Right lobe of liver (tissue), 6 donors: ENCODE measurements around the gene MTCP1. TPM values are rescaled to one million over a fixed set of nuclear protein-coding genes. Genes with fewer than 3 reads are reported as not detected.

Experiments used
- ATAC-seq, 4 donors: fragments of 200-7000 bp; cut with Tn5 transposase; one replicate each; pipeline ENCODE4 v1.9.1; 2020; ENCODE audit warnings: mild to moderate bottlenecking in 4 of 4, moderate library complexity in 4 of 4
- DNase-seq, 3 donors: peaks; one replicate each; pipeline ENCODE4 v3.0.0-alpha.2; 2020
- H3K27ac ChIP-seq, 3 donors: fragments of 200-600 bp; one replicate each; pipeline ENCODE4 v1.8.0; 2022
- H3K27me3 ChIP-seq, 2 donors: fragments of 200-600 bp; one replicate each; pipeline ENCODE4 v1.8.0; 2022
- H3K36me3 ChIP-seq, 4 donors: fragments of 200-600 bp; sonication (generic) in 1 of 4; one replicate each; pipeline versions ENCODE4 v1.5.1 to v1.8.0; 2017 to 2022; ENCODE audit warnings: control low read depth in 1 of 4
- H3K4me1 ChIP-seq, 4 donors: fragments of 200-600 bp; sonication (generic) in 1 of 4; one replicate each; pipeline versions ENCODE4 v1.5.1 to v1.8.0; 2017 to 2022; ENCODE audit warnings: control low read depth in 1 of 4
- H3K4me3 ChIP-seq, 3 donors: fragments of 200-600 bp; one replicate each; pipeline ENCODE4 v1.8.0; 2022
- H3K9me3 ChIP-seq, 4 donors: fragments of 200-600 bp; sonication (generic) in 1 of 4; one replicate each; pipeline versions ENCODE4 v1.5.1 to v1.8.0; 2017 to 2022; ENCODE audit warnings: control low read depth in 1 of 4
- POLR2A ChIP-seq: fragments of 450-650 bp; IDR thresholded peaks from one replicate; pipeline ENCODE4 v1.6.1; 2017; ENCODE audit warnings: antibody characterized with exemption, mild to moderate bottlenecking
- WGBS: methylation state at CpG from one replicate; pipeline ENCODE4 v1.1.6; 2018; ENCODE audit warnings: low coverage, low lambda C conversion rate; ENCODE audit not compliant: insufficient coverage; ENCODE audit errors: missing lambda C conversion rate; 5-methylcytosine and 5-hydroxymethylcytosine counted together
- intact Hi-C, 2 donors: fragments of 100-400 bp; cut with DNase I; formaldehyde crosslinking; loops; one replicate each; pipeline versions ENCODE4 v1.11.2 to v1.14.1; 2022
- total RNA-seq, 6 experiments: library from RNA; depleted of rRNA in 2 of 6; stranded (reverse); fragments of >200 nt in 2 of 6; fragmentation: NEBNext Ultra II Directional in 3 of 6; extraction: Animal tissue kit (Norgen Biotek cat#: 25700) in 3 of 6; gene quantifications; one replicate each; pipeline versions ENCODE4 v1.1.0 to v1.2.4, GENCODE V29; 2016 to 2023
- TF ChIP-seq, protein P1 (sequence below), 4 donors: fragments of 200-600 bp in 3 of 4; fragments of 450-650 bp in 1 of 4; IDR thresholded peaks; one replicate each; pipeline versions ENCODE4 v1.5.1 to v1.8.0; 2016 to 2022; ENCODE audit warnings: antibody characterized with exemption in 4 of 4, mild to moderate bottlenecking in 2 of 4
- donor health status: DM: no; HTN: yes; CAD: no.
- donor health status: DM: no; HTN: no; CAD: no.
- donor health status: DM: no; HTN: no; CAD: no.
- donor health status: DM: no; HTN: yes; CAD: no.
- donor health status: DM: no; HTN: yes; CAD: no.

The MTCP1 gene
- total RNA-seq, 6 experiments from 2014 or later = 0.98 to 26.8 (median 16.6) TPM

DNA sequence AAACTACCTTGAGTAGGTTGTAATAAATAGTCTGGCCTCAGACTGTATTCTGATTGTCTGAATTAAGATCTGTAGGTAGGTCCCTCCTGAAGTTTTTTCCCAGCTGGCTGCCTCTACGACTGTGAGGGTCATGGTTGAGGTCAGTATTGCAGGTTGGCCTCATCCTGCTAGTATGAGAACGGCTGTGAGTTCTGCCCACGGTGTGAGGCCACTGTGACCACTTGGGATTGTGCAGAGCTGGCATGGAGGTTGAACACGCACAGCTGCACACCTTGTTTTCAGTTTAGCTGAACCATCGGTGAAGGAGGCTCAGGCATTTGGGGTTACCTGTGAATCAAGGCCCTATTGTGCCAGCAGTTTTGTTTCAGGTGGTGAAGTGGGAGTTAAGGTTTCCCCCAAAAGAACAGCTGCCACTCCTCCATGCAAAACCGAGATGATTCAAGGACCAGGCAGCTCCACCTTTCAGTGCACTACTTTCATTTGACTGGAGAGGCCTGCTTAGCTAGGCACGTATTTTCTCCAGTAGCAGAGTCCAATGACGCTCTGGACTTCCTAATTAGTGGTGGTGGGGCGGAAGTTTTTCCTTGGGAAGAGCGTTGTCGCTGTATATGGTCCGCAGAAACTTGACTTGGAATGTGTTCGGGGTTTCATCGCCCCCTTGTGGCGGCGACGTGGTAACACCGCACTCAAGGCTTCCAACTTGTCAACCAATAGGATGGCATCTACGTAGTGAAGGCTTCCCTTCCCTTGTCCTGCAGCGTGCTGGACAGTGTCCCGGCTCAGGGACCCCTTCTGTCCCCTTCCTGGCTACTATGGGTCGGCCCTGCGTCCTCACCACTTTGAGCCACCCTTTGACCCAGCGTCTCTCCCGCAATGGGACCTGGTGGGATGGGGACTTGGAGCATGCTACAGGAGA, 13.8 kb downstream of the MTCP1 start:
- Histone ChIP-seq H3K4me1 (peaks cover 0 to 7% (median 3%) of the 10 kb centered on the region in 4 donors), H3K4me3 (no peak overlapping the region), H3K27ac (peak overlapping the region in 2 of 3 donors; percentile 8 to 53), H3K27me3 (peaks cover 0 to 3% of the 10 kb centered on the region in 2 donors), H3K9me3 (no peaks in the 10 kb centered on the region), H3K36me3 (no peaks in the 10 kb centered on the region)
- ATAC-seq (peak; percentile 84 to 94 (median 90)), DNase-seq (peak; percentile 59 to 69 (median 65))
- intact Hi-C loops = loop anchor here in 1 of 2 donors (10.0 kb wide), 1 partner anchor 72 kb away; no protein-coding TSS in a partner anchor
- WGBS = 6% methylated on average over 10 of the region's 25 CpGs
- TF ChIP-seq POLR2A = no peak
- TF ChIP-seq, protein P1, sequence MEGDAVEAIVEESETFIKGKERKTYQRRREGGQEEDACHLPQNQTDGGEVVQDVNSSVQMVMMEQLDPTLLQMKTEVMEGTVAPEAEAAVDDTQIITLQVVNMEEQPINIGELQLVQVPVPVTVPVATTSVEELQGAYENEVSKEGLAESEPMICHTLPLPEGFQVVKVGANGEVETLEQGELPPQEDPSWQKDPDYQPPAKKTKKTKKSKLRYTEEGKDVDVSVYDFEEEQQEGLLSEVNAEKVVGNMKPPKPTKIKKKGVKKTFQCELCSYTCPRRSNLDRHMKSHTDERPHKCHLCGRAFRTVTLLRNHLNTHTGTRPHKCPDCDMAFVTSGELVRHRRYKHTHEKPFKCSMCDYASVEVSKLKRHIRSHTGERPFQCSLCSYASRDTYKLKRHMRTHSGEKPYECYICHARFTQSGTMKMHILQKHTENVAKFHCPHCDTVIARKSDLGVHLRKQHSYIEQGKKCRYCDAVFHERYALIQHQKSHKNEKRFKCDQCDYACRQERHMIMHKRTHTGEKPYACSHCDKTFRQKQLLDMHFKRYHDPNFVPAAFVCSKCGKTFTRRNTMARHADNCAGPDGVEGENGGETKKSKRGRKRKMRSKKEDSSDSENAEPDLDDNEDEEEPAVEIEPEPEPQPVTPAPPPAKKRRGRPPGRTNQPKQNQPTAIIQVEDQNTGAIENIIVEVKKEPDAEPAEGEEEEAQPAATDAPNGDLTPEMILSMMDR (IDR thresholded peaks at IDR 0.05) = peak; percentile 72 to 86 (median 79)

DNA sequence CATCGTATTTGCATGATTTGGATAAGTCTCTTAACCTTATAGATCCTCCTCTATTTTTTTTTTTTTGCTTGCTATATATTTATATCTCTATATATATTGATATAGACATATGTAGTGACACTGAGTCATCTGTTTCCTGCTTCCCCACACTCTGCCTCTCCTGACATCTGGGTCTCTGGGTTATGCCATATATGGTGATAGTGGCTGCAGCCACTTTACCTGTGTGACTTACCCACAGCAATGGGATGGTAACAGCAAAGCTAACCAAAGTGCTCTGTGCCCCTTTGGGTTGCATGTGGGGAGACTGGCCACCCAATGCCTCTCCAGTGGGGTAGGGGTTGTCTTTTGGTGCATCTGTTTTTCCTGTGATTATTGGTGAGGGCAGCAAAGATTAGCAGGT, 14.5 kb downstream of the MTCP1 start:
- H3K36me3 ChIP-seq = no peaks in the 10 kb centered on the region
- peaks cover 0 to 9% (median 3%) of the 10 kb centered on the region in 4 donors for H3K4me1 ChIP-seq
- no peak for ATAC-seq
- intact Hi-C loops = loop anchor here in 1 of 2 donors (10.0 kb wide), 1 partner anchor 72 kb away; no protein-coding TSS in a partner anchor
- H3K9me3 ChIP-seq = no peaks in the 10 kb centered on the region
- H3K27me3 ChIP-seq = no peaks in the 10 kb centered on the region
- WGBS = 53% methylated on average over 1 of the region's 1 CpG
- no peak overlapping the region for H3K4me3 ChIP-seq
- TF ChIP-seq, protein P1 (IDR thresholded peaks at IDR 0.05) = no peak
- no peak for TF ChIP-seq POLR2A
- no peak for DNase-seq
- peak overlapping the region in 1 of 3 donors; percentile 53 for H3K27ac ChIP-seq

DNA sequence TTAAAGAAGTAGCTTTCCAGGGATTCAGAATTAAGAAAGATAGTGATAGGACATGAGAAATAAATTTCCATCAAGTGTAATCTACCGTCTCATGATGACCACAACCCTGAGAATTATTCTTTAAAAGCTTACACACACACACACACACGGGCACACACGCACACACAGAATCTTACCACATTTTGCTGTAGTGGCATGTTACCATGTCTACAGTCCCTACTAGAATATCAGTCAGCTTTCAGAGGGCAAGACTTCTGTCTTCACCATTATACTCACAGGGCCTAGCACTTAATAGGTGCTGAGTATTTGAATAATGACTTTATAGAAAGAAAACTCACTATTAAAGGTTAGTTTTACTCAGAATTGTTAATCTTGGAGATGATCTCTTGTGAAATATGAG, 15.4 kb downstream of the MTCP1 start:
- no peaks in the 10 kb centered on the region for H3K27me3 ChIP-seq
- no peak for TF ChIP-seq POLR2A
- TF ChIP-seq, protein P1 (IDR thresholded peaks at IDR 0.05) = no peak
- H3K4me3 ChIP-seq = no peak overlapping the region
- H3K27ac ChIP-seq = no peak overlapping the region
- H3K4me1 ChIP-seq = peaks cover 0 to 9% (median 3%) of the 10 kb centered on the region in 4 donors
- no peaks in the 10 kb centered on the region for H3K9me3 ChIP-seq
- intact Hi-C loops = loop anchor here in 1 of 2 donors (10.0 kb wide), 1 partner anchor 71 kb away; no protein-coding TSS in a partner anchor
- ATAC-seq (no peak), DNase-seq (no peak)
- H3K36me3 ChIP-seq = no peaks in the 10 kb centered on the region
- 72% methylated on average over 3 of the region's 3 CpGs for WGBS

DNA sequence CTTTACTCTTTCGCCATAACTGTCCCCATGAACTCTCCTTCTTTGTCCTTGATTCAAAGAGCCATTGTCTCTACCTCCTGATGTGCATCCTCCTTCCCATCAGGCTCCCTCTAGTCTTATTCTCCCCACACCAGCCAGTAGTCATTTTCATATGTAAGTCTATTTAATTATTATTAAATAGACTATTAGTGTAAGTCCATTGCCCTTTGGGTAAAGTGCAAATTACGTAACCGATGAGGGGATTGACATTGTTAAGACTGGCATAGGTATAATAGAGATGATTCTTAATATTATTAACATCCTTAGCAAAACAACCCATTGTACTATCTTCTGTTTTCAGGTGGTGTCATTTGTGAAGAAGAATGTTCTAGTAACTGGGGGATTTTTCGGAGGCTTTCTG, 16.7 kb downstream of the MTCP1 start:
- DNase-seq (no peak), ATAC-seq (no peak)
- 37% methylated on average over 3 of the region's 4 CpGs for WGBS
- Histone ChIP-seq H3K27me3 (no peaks in the 10 kb centered on the region), H3K9me3 (no peaks in the 10 kb centered on the region), H3K36me3 (no peaks in the 10 kb centered on the region), H3K4me3 (no peak overlapping the region), H3K4me1 (peaks cover 0 to 9% (median 3%) of the 10 kb centered on the region in 4 donors), H3K27ac (peak overlapping the region in 1 of 3 donors; percentile 74)
- intact Hi-C loops = loop anchor here in 1 of 2 donors (10.0 kb wide), 1 partner anchor 69 kb away; no protein-coding TSS in a partner anchor
- TF ChIP-seq POLR2A = no peak
- TF ChIP-seq, protein P1 (IDR thresholded peaks at IDR 0.05) = no peak
